Upper lobe of left lung (tissue), 4 donors: ENCODE results near the gene NGB.

ENCODE experiments used
- CTCF ChIP-seq, 6 experiments: fragments of 450-650 bp in 4 of 6; fragments of 200-600 bp in 2 of 6; sonication (generic) in 2 of 6; IDR thresholded peaks; one replicate each; pipeline ENCODE4 v1.5.1; 2016 to 2019; ENCODE audit warnings: antibody characterized with exemption in 6 of 6
- EP300 ChIP-seq, 4 donors: sonication (generic); formaldehyde crosslinking; IDR thresholded peaks; one replicate each; pipeline ENCODE4 v1.5.1; 2017; ENCODE audit warnings: antibody characterized with exemption in 4 of 4, control low read depth in 2 of 4
- POLR2A ChIP-seq, 4 donors: fragments of 450-650 bp; IDR thresholded peaks; one replicate each; pipeline ENCODE4 v1.5.1; 2016 to 2017; ENCODE audit warnings: antibody characterized with exemption in 4 of 4, mild to moderate bottlenecking in 2 of 4
- POLR2AphosphoS5 ChIP-seq, 2 donors: sonication (generic); formaldehyde crosslinking; IDR thresholded peaks; one replicate each; pipeline ENCODE4 v1.5.1; 2017; ENCODE audit warnings: antibody characterized with exemption in 2 of 2

- TF ChIP-seq CTCF (IDR thresholded peaks at IDR 0.05), result no peak
- no peak for TF ChIP-seq EP300 (IDR thresholded peaks at IDR 0.05)
- no peak for TF ChIP-seq POLR2AphosphoS5 (IDR thresholded peaks at IDR 0.05)
- no peak for TF ChIP-seq POLR2A (IDR thresholded peaks at IDR 0.05)
These were observed 40.1 kb downstream of the NGB start for GRCh38 chr14:77230914-77231313.
